Progenitor cell of endocrine pancreas (in vitro differentiated cells): ENCODE data around the gene TRIM65. TPM values are rescaled to one million over a fixed set of nuclear protein-coding genes. Genes with fewer than 3 reads are reported as not detected.

Source experiments
- DNase-seq: peaks from one replicate; pipeline ENCODE4 v3.0.0; 2021; ENCODE audit warnings: low spot score; ENCODE audit not compliant: unreplicated experiment
- H3K27ac Mint-ChIP-seq: 2 replicates; pipeline ENCODE4 v1.8.0; 2021; ENCODE audit warnings: mild to moderate bottlenecking, moderate library complexity, mixed read lengths
- H3K27me3 Mint-ChIP-seq: 2 replicates; pipeline ENCODE4 v1.8.0; 2021; ENCODE audit warnings: mixed read lengths
- H3K36me3 Mint-ChIP-seq: 2 replicates; pipeline ENCODE4 v1.8.0; 2022; ENCODE audit warnings: mixed read lengths; ENCODE audit not compliant: insufficient read depth
- H3K4me1 Mint-ChIP-seq: 2 replicates; pipeline ENCODE4 v1.8.0; 2021; ENCODE audit warnings: low read depth, mixed read lengths
- H3K4me3 Mint-ChIP-seq: 2 replicates; pipeline ENCODE4 v1.8.0; 2021; ENCODE audit warnings: low read depth, mild to moderate bottlenecking, moderate library complexity, mixed read lengths
- H3K9me3 Mint-ChIP-seq: 2 replicates; pipeline ENCODE4 v1.8.0; 2021; ENCODE audit warnings: low read depth, mixed read lengths
- total RNA-seq: library from RNA; stranded (reverse); gene quantifications from 2 replicates; pipeline ENCODE4 v1.2.1, GENCODE V29; 2021
- TF ChIP-seq, protein P1 (sequence below): fragments of 200-600 bp; sonication (generic); IDR thresholded peaks from one replicate; pipeline ENCODE4 v1.5.0; 2021; ENCODE audit warnings: antibody characterized with exemption, mild to moderate bottlenecking; ENCODE audit not compliant: unreplicated experiment

Gene TRIM65
- total RNA-seq, 1 donor from 2014 or later, result 17.1 TPM

GRCh38 chr17:75910699-75911098 is 13.9 kb upstream of the TRIM65 start:
- Mint-ChIP-seq H3K4me1 (no peaks in the 10 kb centered on the region), H3K4me3 (no peak overlapping the region), H3K27me3 (no peaks in the 10 kb centered on the region), H3K36me3 (peaks cover 1% of the 10 kb centered on the region), H3K9me3 (no peaks in the 10 kb centered on the region), H3K27ac (no peak overlapping the region)
- DNase-seq, result no peak
- TF ChIP-seq, protein P1, sequence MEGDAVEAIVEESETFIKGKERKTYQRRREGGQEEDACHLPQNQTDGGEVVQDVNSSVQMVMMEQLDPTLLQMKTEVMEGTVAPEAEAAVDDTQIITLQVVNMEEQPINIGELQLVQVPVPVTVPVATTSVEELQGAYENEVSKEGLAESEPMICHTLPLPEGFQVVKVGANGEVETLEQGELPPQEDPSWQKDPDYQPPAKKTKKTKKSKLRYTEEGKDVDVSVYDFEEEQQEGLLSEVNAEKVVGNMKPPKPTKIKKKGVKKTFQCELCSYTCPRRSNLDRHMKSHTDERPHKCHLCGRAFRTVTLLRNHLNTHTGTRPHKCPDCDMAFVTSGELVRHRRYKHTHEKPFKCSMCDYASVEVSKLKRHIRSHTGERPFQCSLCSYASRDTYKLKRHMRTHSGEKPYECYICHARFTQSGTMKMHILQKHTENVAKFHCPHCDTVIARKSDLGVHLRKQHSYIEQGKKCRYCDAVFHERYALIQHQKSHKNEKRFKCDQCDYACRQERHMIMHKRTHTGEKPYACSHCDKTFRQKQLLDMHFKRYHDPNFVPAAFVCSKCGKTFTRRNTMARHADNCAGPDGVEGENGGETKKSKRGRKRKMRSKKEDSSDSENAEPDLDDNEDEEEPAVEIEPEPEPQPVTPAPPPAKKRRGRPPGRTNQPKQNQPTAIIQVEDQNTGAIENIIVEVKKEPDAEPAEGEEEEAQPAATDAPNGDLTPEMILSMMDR, result no peak

DNA sequence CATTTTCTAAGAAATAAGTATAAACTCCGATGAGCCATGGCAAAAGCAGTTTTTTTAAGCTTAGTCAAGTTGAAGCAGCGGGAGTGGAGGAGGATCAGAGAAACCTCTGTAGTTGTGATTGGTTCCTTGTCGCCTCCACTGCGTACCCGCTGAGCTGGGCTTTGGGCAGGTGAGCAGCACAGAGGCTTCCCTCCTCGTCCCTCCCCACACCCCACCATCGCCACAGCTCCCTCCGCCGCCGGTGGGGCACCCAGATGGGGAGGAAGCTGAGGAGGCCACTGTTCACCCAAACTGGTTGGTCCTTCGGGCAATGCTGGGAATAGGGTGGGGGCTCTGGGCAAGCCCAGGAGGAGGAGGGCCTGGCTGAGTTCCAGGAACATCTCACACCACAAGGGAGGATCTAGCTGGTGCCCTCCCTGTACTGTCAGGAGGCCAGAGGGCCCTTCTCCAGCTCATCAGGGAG is 13.1 kb upstream of the TRIM65 start:
- Mint-ChIP-seq H3K27ac (no peak overlapping the region), H3K4me1 (no peaks in the 10 kb centered on the region), H3K36me3 (peaks cover 1% of the 10 kb centered on the region), H3K9me3 (no peaks in the 10 kb centered on the region), H3K27me3 (no peaks in the 10 kb centered on the region), H3K4me3 (no peak overlapping the region)
- TF ChIP-seq, protein P1, result no peak
- DNase-seq, result no peak

DNA sequence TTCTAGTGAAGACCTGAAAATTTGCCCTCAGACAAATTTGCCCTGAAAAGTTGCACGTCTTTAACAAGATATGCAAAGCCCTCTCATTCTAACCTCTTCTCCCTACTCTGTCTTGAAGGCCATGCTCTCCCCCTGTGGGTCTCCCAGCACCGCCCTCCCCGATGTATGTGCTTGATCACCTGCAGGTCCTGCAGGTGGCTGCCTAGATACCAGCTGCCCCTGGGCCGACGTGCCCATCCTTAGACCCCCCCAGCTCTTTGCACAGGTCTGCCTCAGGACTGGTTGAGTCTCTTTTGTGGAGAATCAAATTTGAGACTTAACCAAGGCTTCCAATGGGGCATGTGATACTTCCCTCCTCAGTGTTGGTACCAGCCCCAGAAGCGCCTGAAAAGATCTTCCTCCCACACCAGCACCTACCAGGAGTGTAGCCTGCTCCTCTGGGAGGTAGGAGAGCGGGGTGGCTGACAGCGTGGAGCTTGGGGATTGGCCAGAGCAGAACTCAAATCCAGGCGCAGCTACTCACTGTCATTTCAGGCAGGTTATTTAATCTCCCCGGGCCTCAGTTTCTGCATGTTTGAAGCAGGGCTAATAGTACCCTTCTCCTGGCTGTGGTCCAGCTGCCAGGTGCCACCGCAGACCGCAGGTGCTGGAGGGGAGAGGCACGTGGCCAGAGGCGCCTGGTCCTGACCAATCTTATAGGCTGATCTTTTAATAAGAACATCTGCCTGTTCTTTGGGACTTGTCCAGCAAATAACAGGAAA is 12.5 kb upstream of the TRIM65 start:
- TF ChIP-seq, protein P1, result no peak
- H3K4me3 Mint-ChIP-seq, result no peak overlapping the region
- H3K27ac Mint-ChIP-seq, result peak overlapping the region; percentile 84

GRCh38 chr17:75908201-75908600 is 11.4 kb upstream of the TRIM65 start:
- no peak for DNase-seq
- no peaks in the 10 kb centered on the region for H3K36me3 Mint-ChIP-seq
- peaks cover 2% of the 10 kb centered on the region for H3K4me1 Mint-ChIP-seq
- no peaks in the 10 kb centered on the region for H3K27me3 Mint-ChIP-seq
- TF ChIP-seq, protein P1, result no peak
- H3K27ac Mint-ChIP-seq, result peak overlapping the region; percentile 83
- H3K4me3 Mint-ChIP-seq, result no peak overlapping the region
- no peaks in the 10 kb centered on the region for H3K9me3 Mint-ChIP-seq

More for the DNA sequence above, 12.5 kb upstream of the TRIM65 start:
- H3K9me3 Mint-ChIP-seq, result no peaks in the 10 kb centered on the region
- H3K36me3 Mint-ChIP-seq, result no peaks in the 10 kb centered on the region
- no peaks in the 10 kb centered on the region for H3K27me3 Mint-ChIP-seq
- H3K4me1 Mint-ChIP-seq, result no peaks in the 10 kb centered on the region
- DNase-seq, result no peak

GRCh38 chr17:75906143-75906884 is 9.6 kb upstream of the TRIM65 start:
- H3K36me3 Mint-ChIP-seq, result peaks cover 2% of the 10 kb centered on the region

More at GRCh38 chr17:75906143-75906884, 9.6 kb upstream of the TRIM65 start:
- Mint-ChIP-seq H3K9me3 (no peaks in the 10 kb centered on the region), H3K4me3 (no peak overlapping the region), H3K4me1 (peaks cover 2% of the 10 kb centered on the region), H3K27ac (no peak overlapping the region), H3K27me3 (no peaks in the 10 kb centered on the region)
- TF ChIP-seq, protein P1, result no peak
- no peak for DNase-seq
